Testis (tissue), 2 donors: Measurements from ENCODE around the gene CNTN4.

Experiments
- CTCF ChIP-seq, 3 experiments: fragments of 450-650 bp in 2 of 3; fragments of 200-600 bp in 1 of 3; sonication (generic) in 1 of 3; IDR thresholded peaks; one replicate each; pipeline ENCODE4 v1.5.1; 2016 to 2019; ENCODE audit warnings: antibody characterized with exemption in 3 of 3, mild to moderate bottlenecking in 2 of 3, moderate library complexity in 1 of 3
- POLR2A ChIP-seq: fragments of 450-650 bp; IDR thresholded peaks from one replicate; pipeline ENCODE4 v1.6.1; 2017; ENCODE audit warnings: antibody characterized with exemption, mild to moderate bottlenecking, moderate library complexity

- TF ChIP-seq POLR2A (no peak), CTCF (IDR thresholded peaks at IDR 0.05) (no peak)
Observed at GRCh38 chr3:2958551-2958950, 859.9 kb downstream of the CNTN4 start.
